ENCODE data around the gene TMEM259. TPM values are rescaled to one million over a fixed set of nuclear protein-coding genes. Genes with fewer than 3 reads are reported as not detected.

Gene TMEM259
- total and polyA plus RNA-seq, 3 donors from 2014 or later, result 164 to 405 (median 339) TPM

- DNase-seq, result no peak
- Histone ChIP-seq H3K4me3 (no peak overlapping the region), H3K36me3 (ENCODE audit: low read depth, missing control alignments) (no peaks in the 10 kb centered on the region), H3K27ac (no peak overlapping the region), H3K4me1 (peaks cover 7% of the 10 kb centered on the region), H3K9me3 (no peaks in the 10 kb centered on the region), H3K27me3 (no peaks in the 10 kb centered on the region)
- intact Hi-C loops (cut with DNase I; ENCODE audit: low total_unique reads), result no loop called here
- 51 to 60% methylated on average over 3 of the region's 3 CpGs for WGBS, 2 donors
- TF ChIP-seq POLR2A (IDR thresholded peaks at IDR 0.05) (no peak), CTCF (IDR thresholded peaks at IDR 0.05) (no peak)
Observed at GRCh38 chr19:999379-999719, 21.6 kb downstream of the TMEM259 start.

GRCh38 chr19:998064-998463 is 22.9 kb downstream of the TMEM259 start:
- no peak for DNase-seq
- no peaks in the 10 kb centered on the region for H3K9me3 ChIP-seq
- peaks cover 7% of the 10 kb centered on the region for H3K4me1 ChIP-seq
- H3K27me3 ChIP-seq, result no peaks in the 10 kb centered on the region
- H3K4me3 ChIP-seq, result no peak overlapping the region
- TF ChIP-seq POLR2A (IDR thresholded peaks at IDR 0.05) (no peak), CTCF (IDR thresholded peaks at IDR 0.05) (no peak)
- intact Hi-C loops (cut with DNase I; ENCODE audit: low total_unique reads), result no loop called here
- 40 to 45% methylated on average over 6 of the region's 6 CpGs for WGBS, 2 donors
- H3K36me3 ChIP-seq (ENCODE audit: low read depth, missing control alignments), result no peaks in the 10 kb centered on the region
- no peak overlapping the region for H3K27ac ChIP-seq

GRCh38 chr19:996051-996838 is 24.7 kb downstream of the TMEM259 start:
- TF ChIP-seq CTCF (IDR thresholded peaks at IDR 0.05), result no peak
- H3K36me3 ChIP-seq (ENCODE audit: low read depth, missing control alignments), result no peaks in the 10 kb centered on the region
- DNase-seq, result no peak
- no peaks in the 10 kb centered on the region for H3K27me3 ChIP-seq
- peak overlapping the region in 1 of 2 donors; percentile 17 for H3K4me3 ChIP-seq
- intact Hi-C loops (cut with DNase I; ENCODE audit: low total_unique reads), result no loop called here
- 0 to 18% methylated on average over 9 to 64 of the region's 64 CpGs for WGBS, 2 donors
- H3K9me3 ChIP-seq, result no peaks in the 10 kb centered on the region
- peaks cover 7% of the 10 kb centered on the region for H3K4me1 ChIP-seq
- H3K27ac ChIP-seq, result no peak overlapping the region

- Histone ChIP-seq H3K4me1 (peaks cover 12% of the 10 kb centered on the region), H3K36me3 (ENCODE audit: low read depth, missing control alignments) (no peaks in the 10 kb centered on the region), H3K27me3 (no peaks in the 10 kb centered on the region), H3K27ac (no peak overlapping the region), H3K4me3 (no peak overlapping the region), H3K9me3 (no peaks in the 10 kb centered on the region)
- no peak for TF ChIP-seq POLR2A (IDR thresholded peaks at IDR 0.05)
- no peak for TF ChIP-seq CTCF (IDR thresholded peaks at IDR 0.05)
- intact Hi-C loops (cut with DNase I; ENCODE audit: low total_unique reads), result no loop called here
- 81 to 89% methylated on average over 24 to 26 of the region's 26 CpGs for WGBS, 2 donors
- DNase-seq, result no peak
Observed at GRCh38 chr19:995051-995827, 25.7 kb downstream of the TMEM259 start.
